Heart left ventricle (tissue), 13 donors: ENCODE data around the gene ATP5PD.

Source experiments
- POLR2A ChIP-seq, 2 donors: fragments of 450-650 bp; IDR thresholded peaks; one replicate each; pipeline ENCODE4 v1.6.1; 2017; ENCODE audit warnings: antibody characterized with exemption in 2 of 2, mild to moderate bottlenecking in 2 of 2, moderate library complexity in 2 of 2
- TF ChIP-seq, protein P1 (sequence below), 12 donors: fragments of 200-600 bp; sonication (generic) in 4 of 12; IDR thresholded peaks; one replicate each; pipeline versions ENCODE4 v1.5.0 to v1.8.0; 2018 to 2022; ENCODE audit warnings: antibody characterized with exemption in 12 of 12, mild to moderate bottlenecking in 5 of 12
- donor health status: ischemic (EF 13 %, LVEDD 7.1; RV severe dilation, severe dysfunction).
- donor health status: DM: no; HTN: yes; CAD: no.
- donor health status: DM: no; HTN: no; CAD: no.
- donor health status: ischemic (EF 25% LVEDD 6.9; RV normal size, moderate dysfunction).
- donor health status: ischemic (EF 25% LVEDD 5.7; RV mildly dilated, moderate dysfunction).
- donor health status: ischemic (EF 35%, LVEDD 5.7; RV mildly dilated, moderate dysfunction).
- donor health status: nonischemic (EF 11% LVEDD 7.7; RV severe dilation, severe dysfunction).
- donor health status: DM: yes; HTN: yes; CAD: no.
- donor health status: PGD.
- donor health status: ischemic (EF 29% LVEDD 5.4; RV normal size, mild dysfunction).
- donor health status: nonischemic (EF 23%, LVEDD 6.1; RV moderate dilation, normal function).

DNA sequence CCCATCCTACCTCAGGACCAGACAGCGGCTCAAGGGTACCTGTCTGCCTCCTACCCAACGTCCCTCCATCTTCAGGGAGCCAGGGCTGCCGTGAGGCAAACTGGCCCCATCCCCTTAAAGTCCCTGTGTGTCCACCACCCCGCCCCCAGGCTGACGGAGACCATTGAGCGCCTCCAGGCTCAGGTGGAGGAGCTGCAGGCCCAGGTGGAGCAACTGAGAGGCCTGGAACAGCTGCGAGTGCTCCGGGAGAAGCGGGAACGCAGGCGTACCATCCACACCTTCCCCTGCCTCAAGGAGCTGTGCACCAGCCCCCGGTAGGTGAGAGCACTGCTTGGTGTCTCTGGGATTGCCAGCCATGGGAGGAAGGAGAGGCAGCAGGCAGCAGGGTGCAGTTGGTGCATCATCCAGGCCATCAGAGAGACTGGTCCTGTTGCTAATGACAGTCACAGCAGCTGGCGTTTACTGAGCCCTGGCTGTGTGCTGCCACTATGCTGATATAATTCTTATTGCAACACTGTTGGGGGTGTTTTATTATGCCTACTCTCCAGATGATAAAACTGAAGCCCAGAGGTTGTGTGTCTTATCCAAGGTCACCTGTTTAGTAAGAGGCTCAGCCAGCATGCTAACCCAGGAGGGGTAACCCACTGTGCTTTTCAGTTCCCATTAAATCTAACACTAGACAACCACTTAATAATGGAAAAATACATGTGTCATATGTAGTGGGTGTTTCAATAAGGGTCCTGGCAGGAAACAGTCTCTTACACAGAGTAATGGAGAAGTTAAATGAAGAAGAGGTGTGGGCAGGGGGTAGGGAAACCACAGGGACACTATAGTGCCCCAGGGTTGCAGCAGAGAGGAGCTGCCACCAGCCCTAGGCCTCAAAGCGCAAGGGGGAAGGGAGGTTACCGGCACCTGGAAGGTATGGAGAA is 44.6 kb downstream of the ATP5PD start:
- TF ChIP-seq, protein P1, sequence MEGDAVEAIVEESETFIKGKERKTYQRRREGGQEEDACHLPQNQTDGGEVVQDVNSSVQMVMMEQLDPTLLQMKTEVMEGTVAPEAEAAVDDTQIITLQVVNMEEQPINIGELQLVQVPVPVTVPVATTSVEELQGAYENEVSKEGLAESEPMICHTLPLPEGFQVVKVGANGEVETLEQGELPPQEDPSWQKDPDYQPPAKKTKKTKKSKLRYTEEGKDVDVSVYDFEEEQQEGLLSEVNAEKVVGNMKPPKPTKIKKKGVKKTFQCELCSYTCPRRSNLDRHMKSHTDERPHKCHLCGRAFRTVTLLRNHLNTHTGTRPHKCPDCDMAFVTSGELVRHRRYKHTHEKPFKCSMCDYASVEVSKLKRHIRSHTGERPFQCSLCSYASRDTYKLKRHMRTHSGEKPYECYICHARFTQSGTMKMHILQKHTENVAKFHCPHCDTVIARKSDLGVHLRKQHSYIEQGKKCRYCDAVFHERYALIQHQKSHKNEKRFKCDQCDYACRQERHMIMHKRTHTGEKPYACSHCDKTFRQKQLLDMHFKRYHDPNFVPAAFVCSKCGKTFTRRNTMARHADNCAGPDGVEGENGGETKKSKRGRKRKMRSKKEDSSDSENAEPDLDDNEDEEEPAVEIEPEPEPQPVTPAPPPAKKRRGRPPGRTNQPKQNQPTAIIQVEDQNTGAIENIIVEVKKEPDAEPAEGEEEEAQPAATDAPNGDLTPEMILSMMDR (IDR thresholded peaks at IDR 0.05), result no peak
- no peak for TF ChIP-seq POLR2A (IDR thresholded peaks at IDR 0.05)
